Peyer's patch (tissue), 4 donors: ENCODE measurements around the gene LDLRAD4. TPM values are rescaled to one million over a fixed set of nuclear protein-coding genes. Genes with fewer than 3 reads are reported as not detected.

Experiments used
- DNase-seq, 3 donors: peaks; one replicate each; pipeline ENCODE4 v3.0.0-alpha.2; 2017 to 2019
- H3K27ac ChIP-seq, 4 donors: fragments of 200-600 bp; sonication (generic); one replicate each; pipeline ENCODE4 v1.5.1; 2016 to 2019
- H3K27me3 ChIP-seq, 2 donors: fragments of 200-600 bp; sonication (generic); one replicate each; pipeline ENCODE4 v1.5.1; 2019
- H3K36me3 ChIP-seq, 3 donors: fragments of 200-600 bp; sonication (generic); one replicate each; pipeline ENCODE4 v1.5.1; 2016 to 2019
- H3K4me1 ChIP-seq, 4 donors: fragments of 200-600 bp; sonication (generic); one replicate each; pipeline ENCODE4 v1.5.1; 2016 to 2019
- H3K4me3 ChIP-seq, 4 donors: fragments of 200-600 bp; sonication (generic); 1 replicate in 3 of 4; 2 replicates in 1 of 4; pipeline ENCODE4 v1.5.1; 2016 to 2019; ENCODE audit warnings: mild to moderate bottlenecking in 1 of 4
- H3K9me3 ChIP-seq, 4 donors: fragments of 200-600 bp; sonication (generic); one replicate each; pipeline ENCODE4 v1.5.1; 2016 to 2019; ENCODE audit warnings: mild to moderate bottlenecking in 1 of 4
- CTCF ChIP-seq, 6 experiments: fragments of 450-650 bp in 4 of 6; fragments of 200-600 bp in 2 of 6; sonication (generic) in 1 of 6; IDR thresholded peaks; one replicate each; pipeline ENCODE4 v1.5.1; 2017 to 2019; ENCODE audit warnings: antibody characterized with exemption in 6 of 6, mild to moderate bottlenecking in 3 of 6, moderate library complexity in 1 of 6
- POLR2A ChIP-seq, 2 donors: fragments of 450-650 bp; IDR thresholded peaks; one replicate each; pipeline ENCODE4 v1.5.1; 2017; ENCODE audit warnings: antibody characterized with exemption in 2 of 2, mild to moderate bottlenecking in 2 of 2, moderate library complexity in 2 of 2
- total RNA-seq, 4 donors: library from RNA; depleted of rRNA; stranded (reverse); fragments of >200 nt; gene quantifications; one replicate each; pipeline ENCODE4 v1.1.0, GENCODE V29; 2016

The LDLRAD4 gene
- total RNA-seq, 4 donors from 2014 or later, result 24.8 to 128 (median 50.0) TPM

DNA sequence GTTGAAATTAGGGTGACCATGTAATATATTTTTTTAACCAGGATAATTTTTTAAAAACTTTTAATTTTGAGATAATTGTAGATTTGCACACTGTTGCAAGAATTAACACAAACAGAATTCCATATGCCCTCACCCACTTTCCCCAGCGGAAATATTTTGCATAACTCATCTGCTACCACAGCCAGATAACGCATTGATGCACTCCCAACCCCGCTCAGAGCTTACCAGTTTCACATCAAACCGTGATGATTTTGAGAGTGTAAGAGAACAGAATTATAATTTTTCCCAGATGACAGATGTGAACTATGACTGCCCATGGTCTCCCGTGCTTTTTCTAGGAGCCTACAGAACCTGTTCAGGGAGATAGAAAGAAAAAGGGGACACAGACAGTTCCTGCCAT, 35.2 kb upstream of the LDLRAD4 start:
- no peak overlapping the region for H3K27ac ChIP-seq
- no peaks in the 10 kb centered on the region for H3K36me3 ChIP-seq
- H3K9me3 ChIP-seq, result no peaks in the 10 kb centered on the region
- TF ChIP-seq CTCF (IDR thresholded peaks at IDR 0.05), result no peak
- no peak overlapping the region for H3K4me3 ChIP-seq
- H3K27me3 ChIP-seq, result no peaks in the 10 kb centered on the region
- peaks cover 0 to 10% (median 0%) of the 10 kb centered on the region in 4 donors for H3K4me1 ChIP-seq
- DNase-seq, result no peak

- TF ChIP-seq CTCF (IDR thresholded peaks at IDR 0.05) (no peak), POLR2A (IDR thresholded peaks at IDR 0.05) (no peak)
- no peaks in the 10 kb centered on the region for H3K36me3 ChIP-seq
- no peaks in the 10 kb centered on the region for H3K9me3 ChIP-seq
- H3K4me3 ChIP-seq, result no peak overlapping the region
- H3K27ac ChIP-seq, result no peak overlapping the region
- no peak for DNase-seq
- peaks cover 0 to 8% (median 0%) of the 10 kb centered on the region in 4 donors for H3K4me1 ChIP-seq
- H3K27me3 ChIP-seq, result no peaks in the 10 kb centered on the region
These were observed 34.8 kb upstream of the LDLRAD4 start for GRCh38 chr18:13183790-13184189.

DNA sequence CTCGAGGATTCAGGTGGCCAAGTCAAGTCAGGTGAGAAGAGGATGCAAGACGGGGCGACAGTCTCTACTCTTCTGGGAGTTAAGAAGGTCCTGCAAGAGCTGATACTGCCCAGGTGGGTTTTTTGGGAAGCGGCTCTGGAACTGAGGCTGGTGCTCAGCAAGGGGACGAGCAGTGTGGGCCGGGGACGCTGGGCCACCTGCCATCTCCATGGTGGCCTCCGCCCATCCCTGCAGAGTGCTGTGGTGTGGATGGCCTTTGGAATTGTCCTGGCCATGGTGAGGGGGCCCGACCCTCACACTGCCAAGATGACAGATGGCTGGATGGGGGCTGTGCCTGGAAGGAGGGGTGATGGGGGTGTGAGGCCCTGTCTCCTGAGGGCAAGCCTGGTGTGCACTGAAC, 34.2 kb upstream of the LDLRAD4 start:
- no peak overlapping the region for H3K27ac ChIP-seq
- H3K27me3 ChIP-seq, result no peaks in the 10 kb centered on the region
- peaks cover 0 to 8% (median 0%) of the 10 kb centered on the region in 4 donors for H3K4me1 ChIP-seq
- H3K36me3 ChIP-seq, result no peaks in the 10 kb centered on the region
- H3K4me3 ChIP-seq, result no peak overlapping the region
- TF ChIP-seq CTCF (IDR thresholded peaks at IDR 0.05) (no peak), POLR2A (IDR thresholded peaks at IDR 0.05) (no peak)
- DNase-seq, result no peak
- H3K9me3 ChIP-seq, result no peaks in the 10 kb centered on the region

- Histone ChIP-seq H3K27ac (no peak overlapping the region), H3K4me1 (no peaks in the 10 kb centered on the region), H3K27me3 (no peaks in the 10 kb centered on the region), H3K4me3 (no peak overlapping the region), H3K36me3 (no peaks in the 10 kb centered on the region), H3K9me3 (no peaks in the 10 kb centered on the region)
- no peak for DNase-seq
- no peak for TF ChIP-seq POLR2A (IDR thresholded peaks at IDR 0.05)
- TF ChIP-seq CTCF (IDR thresholded peaks at IDR 0.05), result no peak
These were observed 32.8 kb upstream of the LDLRAD4 start for GRCh38 chr18:13185675-13186198.

DNA sequence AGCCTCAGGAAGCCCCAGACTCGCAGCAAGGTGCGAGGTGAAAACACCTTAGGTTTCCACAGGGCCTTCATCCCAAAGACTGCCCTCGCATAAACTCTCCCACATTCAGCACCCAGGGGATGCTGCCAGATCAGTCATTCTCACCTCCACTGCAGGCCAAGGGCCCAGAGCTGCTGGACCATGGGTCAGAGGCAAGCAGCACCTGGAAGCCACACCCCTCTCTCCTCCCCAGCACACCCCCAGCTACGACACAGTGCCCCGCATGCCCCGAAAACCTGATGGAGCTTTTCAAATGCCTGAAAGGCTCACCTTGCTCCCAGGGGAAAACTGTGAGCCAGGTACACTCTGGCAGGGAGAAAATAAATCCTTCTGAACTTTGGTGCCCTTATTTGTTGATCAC, 31.9 kb upstream of the LDLRAD4 start:
- no peak overlapping the region for H3K4me3 ChIP-seq
- TF ChIP-seq CTCF (IDR thresholded peaks at IDR 0.05) (no peak), POLR2A (IDR thresholded peaks at IDR 0.05) (no peak)
- H3K27me3 ChIP-seq, result no peaks in the 10 kb centered on the region
- no peak overlapping the region for H3K27ac ChIP-seq
- DNase-seq, result no peak
- no peaks in the 10 kb centered on the region for H3K36me3 ChIP-seq
- no peaks in the 10 kb centered on the region for H3K9me3 ChIP-seq
- H3K4me1 ChIP-seq, result no peaks in the 10 kb centered on the region

- no peak overlapping the region for H3K4me3 ChIP-seq
- H3K36me3 ChIP-seq, result no peaks in the 10 kb centered on the region
- H3K27me3 ChIP-seq, result no peaks in the 10 kb centered on the region
- no peak for DNase-seq
- H3K4me1 ChIP-seq, result no peaks in the 10 kb centered on the region
- TF ChIP-seq POLR2A (IDR thresholded peaks at IDR 0.05), result no peak
- TF ChIP-seq CTCF (IDR thresholded peaks at IDR 0.05), result no peak
- H3K9me3 ChIP-seq, result no peaks in the 10 kb centered on the region
- no peak overlapping the region for H3K27ac ChIP-seq
These were observed 31.1 kb upstream of the LDLRAD4 start for GRCh38 chr18:13187498-13187897.
